ENCODE results near the gene PCGF2. TPM values are rescaled to one million over a fixed set of nuclear protein-coding genes. Genes with fewer than 3 reads are reported as not detected.
A peak's percentile ranks its signal among the peaks of the same experiment; 100 is the strongest.

Gene PCGF2
- total RNA-seq, 1 donor from 2014 or later = 20.8 TPM

- peaks cover 1% of the 10 kb centered on the region for H3K36me3 ChIP-seq (ENCODE audit: control insufficient read depth, insufficient read depth, low read length)
- no peak overlapping the region for H3K4me3 ChIP-seq (ENCODE audit: low read depth, low read length)
- no peak for DNase-seq (ENCODE audit: low read depth)
- no peaks in the 10 kb centered on the region for H3K27me3 ChIP-seq (ENCODE audit: control insufficient read depth, insufficient read depth, low read length)
- TF ChIP-seq CTCF (IDR thresholded peaks at IDR 0.05; ENCODE audit: insufficient read depth, low read length, poor library complexity, severe bottlenecking) = no peak
These were observed 16.4 kb downstream of the PCGF2 start for GRCh38 chr17:38731526-38732294.

GRCh38 chr17:38730526-38731379 lies 17.4 kb downstream of the PCGF2 start:
- Histone ChIP-seq H3K36me3 (ENCODE audit: control insufficient read depth, insufficient read depth, low read length) (peaks cover 1% of the 10 kb centered on the region), H3K4me3 (ENCODE audit: low read depth, low read length) (peak overlapping the region; percentile 53), H3K27me3 (ENCODE audit: control insufficient read depth, insufficient read depth, low read length) (no peaks in the 10 kb centered on the region)
- DNase-seq (ENCODE audit: low read depth) = no peak
- no peak for TF ChIP-seq CTCF (IDR thresholded peaks at IDR 0.05; ENCODE audit: insufficient read depth, low read length, poor library complexity, severe bottlenecking)

GRCh38 chr17:38729886-38730525 lies 18.1 kb downstream of the PCGF2 start, which contains the start of gene CISD3:
Gene CISD3, plus strand, starts transcription at chr17:38730341. Its CDS starts 18 bp downstream, at chr17:38730359.
- Histone ChIP-seq H3K36me3 (ENCODE audit: control insufficient read depth, insufficient read depth, low read length) (peaks cover 1% of the 10 kb centered on the region), H3K27me3 (ENCODE audit: control insufficient read depth, insufficient read depth, low read length) (no peaks in the 10 kb centered on the region), H3K4me3 (ENCODE audit: low read depth, low read length) (peak within 1 kb of the TSS; percentile 53)
- no peak for TF ChIP-seq CTCF (IDR thresholded peaks at IDR 0.05; ENCODE audit: insufficient read depth, low read length, poor library complexity, severe bottlenecking)
- no peak for DNase-seq (ENCODE audit: low read depth)

- Histone ChIP-seq H3K36me3 (ENCODE audit: control insufficient read depth, insufficient read depth, low read length) (peaks cover 1% of the 10 kb centered on the region), H3K27me3 (ENCODE audit: control insufficient read depth, insufficient read depth, low read length) (no peaks in the 10 kb centered on the region), H3K4me3 (ENCODE audit: low read depth, low read length) (peak overlapping the region; percentile 53)
- TF ChIP-seq CTCF (IDR thresholded peaks at IDR 0.05; ENCODE audit: insufficient read depth, low read length, poor library complexity, severe bottlenecking) = no peak
- DNase-seq (ENCODE audit: low read depth) = no peak
These were observed 18.7 kb downstream of the PCGF2 start for GRCh38 chr17:38729368-38729885.

GRCh38 chr17:38728290-38728831 lies 19.8 kb downstream of the PCGF2 start:
- Histone ChIP-seq H3K36me3 (ENCODE audit: control insufficient read depth, insufficient read depth, low read length) (peaks cover 1% of the 10 kb centered on the region), H3K4me3 (ENCODE audit: low read depth, low read length) (no peak overlapping the region), H3K27me3 (ENCODE audit: control insufficient read depth, insufficient read depth, low read length) (no peaks in the 10 kb centered on the region)
- no peak for DNase-seq (ENCODE audit: low read depth)
- no peak for TF ChIP-seq CTCF (IDR thresholded peaks at IDR 0.05; ENCODE audit: insufficient read depth, low read length, poor library complexity, severe bottlenecking)
